ENCODE measurements around the gene RHBDL1.

Gene RHBDL1

DNA sequence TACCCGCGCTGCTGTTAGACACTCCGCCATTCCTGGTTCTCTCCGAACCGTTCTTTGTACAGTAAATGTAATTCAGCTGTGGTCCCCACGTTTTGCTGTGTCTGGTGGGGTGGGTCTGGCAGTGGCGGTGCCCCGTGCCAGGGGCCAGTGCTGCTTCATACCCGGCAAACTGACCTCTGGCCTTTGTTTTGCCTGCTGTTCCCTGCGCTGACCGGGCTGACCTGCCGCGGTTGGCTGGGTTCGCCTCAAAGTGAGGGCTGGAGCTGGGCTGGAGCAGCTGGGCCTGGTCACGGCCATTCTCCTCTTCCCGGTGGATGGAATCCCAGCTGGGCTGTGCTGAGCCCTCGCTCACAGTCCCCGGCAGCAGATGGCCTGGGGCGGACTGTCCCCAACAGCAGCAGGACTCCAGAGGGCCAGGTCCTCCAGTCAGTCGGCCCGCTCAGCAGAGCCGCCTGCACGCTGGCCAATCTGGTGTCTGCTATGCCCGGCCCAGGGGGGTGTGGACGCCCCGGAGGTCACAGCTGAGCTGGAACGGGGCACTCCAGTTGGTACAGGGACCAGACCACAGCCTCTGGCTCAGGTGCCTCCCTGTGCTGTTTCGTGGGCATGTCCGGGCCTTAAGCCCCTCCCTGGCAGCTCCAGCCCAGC is 46.2 kb upstream of the RHBDL1 start:
- DNase-seq (ENCODE audit: low spot score): no peak
- no peak overlapping the region for H3K4me3 ChIP-seq
- H3K27ac ChIP-seq: no peak overlapping the region
- TF ChIP-seq, protein P1, sequence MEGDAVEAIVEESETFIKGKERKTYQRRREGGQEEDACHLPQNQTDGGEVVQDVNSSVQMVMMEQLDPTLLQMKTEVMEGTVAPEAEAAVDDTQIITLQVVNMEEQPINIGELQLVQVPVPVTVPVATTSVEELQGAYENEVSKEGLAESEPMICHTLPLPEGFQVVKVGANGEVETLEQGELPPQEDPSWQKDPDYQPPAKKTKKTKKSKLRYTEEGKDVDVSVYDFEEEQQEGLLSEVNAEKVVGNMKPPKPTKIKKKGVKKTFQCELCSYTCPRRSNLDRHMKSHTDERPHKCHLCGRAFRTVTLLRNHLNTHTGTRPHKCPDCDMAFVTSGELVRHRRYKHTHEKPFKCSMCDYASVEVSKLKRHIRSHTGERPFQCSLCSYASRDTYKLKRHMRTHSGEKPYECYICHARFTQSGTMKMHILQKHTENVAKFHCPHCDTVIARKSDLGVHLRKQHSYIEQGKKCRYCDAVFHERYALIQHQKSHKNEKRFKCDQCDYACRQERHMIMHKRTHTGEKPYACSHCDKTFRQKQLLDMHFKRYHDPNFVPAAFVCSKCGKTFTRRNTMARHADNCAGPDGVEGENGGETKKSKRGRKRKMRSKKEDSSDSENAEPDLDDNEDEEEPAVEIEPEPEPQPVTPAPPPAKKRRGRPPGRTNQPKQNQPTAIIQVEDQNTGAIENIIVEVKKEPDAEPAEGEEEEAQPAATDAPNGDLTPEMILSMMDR (IDR thresholded peaks at IDR 0.05): no peak

DNA sequence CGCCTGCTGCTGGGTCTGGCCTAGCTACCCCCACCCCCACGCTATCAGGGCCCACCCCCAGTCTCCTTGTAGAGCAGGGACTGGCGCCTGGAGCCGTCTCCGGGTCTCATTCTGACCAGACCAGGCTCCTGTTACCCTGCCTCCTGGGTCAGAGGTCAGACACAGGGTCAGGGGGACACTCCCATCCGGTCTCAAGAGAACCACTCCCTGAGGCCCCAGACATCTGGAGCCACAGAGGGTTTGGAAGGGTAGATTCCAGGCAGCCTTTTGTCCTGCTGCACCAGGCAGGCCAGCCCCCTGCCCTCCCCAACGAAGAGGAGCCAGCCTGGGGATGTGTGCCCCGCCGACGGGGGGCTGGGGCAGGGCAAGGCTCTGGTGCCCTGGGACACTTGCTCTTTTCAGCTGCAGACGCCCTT is 45.6 kb upstream of the RHBDL1 start:
- Histone ChIP-seq H3K27ac (no peak overlapping the region), H3K4me3 (no peak overlapping the region)
- TF ChIP-seq, protein P1 (IDR thresholded peaks at IDR 0.05): no peak
- DNase-seq (ENCODE audit: low spot score): no peak

DNA sequence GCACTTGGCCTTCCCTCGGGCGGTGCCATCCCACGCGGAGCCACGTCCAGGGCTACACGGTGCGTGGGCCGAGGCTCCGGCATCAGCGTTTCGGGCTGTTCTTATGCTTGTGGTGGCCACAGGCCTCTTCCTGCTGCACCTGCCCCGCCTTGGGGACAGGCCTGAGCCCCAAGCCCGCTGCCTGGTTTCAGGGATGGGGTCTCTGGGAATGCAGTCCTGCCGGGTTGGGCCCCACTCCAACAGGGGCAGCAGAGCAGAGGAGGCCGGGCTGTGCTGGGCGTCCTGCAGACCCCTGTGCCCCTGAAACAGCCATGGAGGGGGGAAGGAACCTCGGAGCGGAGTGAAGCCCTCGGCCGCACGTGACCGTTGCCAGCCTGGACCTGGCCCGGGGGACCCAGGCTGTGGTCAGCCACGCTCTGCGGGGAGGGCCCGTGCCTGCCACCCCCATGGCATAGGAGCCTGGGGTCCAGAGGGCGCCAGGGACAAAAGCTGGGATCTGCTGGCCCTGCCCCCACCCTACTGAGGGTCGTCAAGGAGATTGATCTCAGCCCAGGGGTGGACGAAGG is 45.1 kb upstream of the RHBDL1 start:
- H3K27ac ChIP-seq: no peak overlapping the region
- TF ChIP-seq, protein P1 (IDR thresholded peaks at IDR 0.05): no peak

DNA sequence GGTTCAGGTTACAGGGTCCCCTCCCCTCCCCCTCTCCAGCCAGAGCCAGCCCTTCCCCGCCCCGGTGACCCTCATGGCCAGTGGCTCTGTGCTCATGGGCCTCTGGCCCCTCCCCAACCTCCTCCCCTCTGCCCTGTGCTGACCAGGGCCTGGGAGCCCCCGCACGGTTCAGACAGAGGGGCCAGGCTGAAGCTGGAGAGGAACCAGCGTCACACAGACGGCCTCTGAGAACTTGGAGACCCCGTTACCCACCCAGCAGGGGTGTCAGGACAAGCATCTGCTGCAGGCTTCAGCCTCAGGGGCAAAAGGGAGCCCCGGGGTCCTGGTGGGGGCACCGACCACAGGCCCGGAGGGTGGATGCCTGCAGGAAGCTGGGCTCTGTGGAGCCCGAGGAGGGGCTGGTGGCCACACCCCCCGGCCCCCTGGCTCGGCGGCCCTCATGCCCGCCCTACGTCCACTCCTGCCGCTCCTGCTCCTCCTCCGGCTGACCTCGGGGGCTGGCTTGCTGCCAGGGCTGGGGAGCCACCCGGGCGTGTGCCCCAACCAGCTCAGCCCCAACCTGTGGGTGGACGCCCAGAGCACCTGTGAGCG is 44.6 kb upstream of the RHBDL1 start, which contains the start of gene WFIKKN1:
Gene WFIKKN1, plus strand, starts transcription at position 171 of the 591 bp plus-strand sequence. Its CDS starts 269 bp downstream, at position 440.
- H3K4me3 ChIP-seq: no peak within 1 kb of the TSS
- DNase-seq (ENCODE audit: low spot score): no peak
- TF ChIP-seq, protein P1 (IDR thresholded peaks at IDR 0.05): no peak
- H3K27ac ChIP-seq: no peak within 1 kb of the TSS

More for the DNA sequence above, 45.1 kb upstream of the RHBDL1 start:
- DNase-seq (ENCODE audit: low spot score): no peak
- no peak overlapping the region for H3K4me3 ChIP-seq

DNA sequence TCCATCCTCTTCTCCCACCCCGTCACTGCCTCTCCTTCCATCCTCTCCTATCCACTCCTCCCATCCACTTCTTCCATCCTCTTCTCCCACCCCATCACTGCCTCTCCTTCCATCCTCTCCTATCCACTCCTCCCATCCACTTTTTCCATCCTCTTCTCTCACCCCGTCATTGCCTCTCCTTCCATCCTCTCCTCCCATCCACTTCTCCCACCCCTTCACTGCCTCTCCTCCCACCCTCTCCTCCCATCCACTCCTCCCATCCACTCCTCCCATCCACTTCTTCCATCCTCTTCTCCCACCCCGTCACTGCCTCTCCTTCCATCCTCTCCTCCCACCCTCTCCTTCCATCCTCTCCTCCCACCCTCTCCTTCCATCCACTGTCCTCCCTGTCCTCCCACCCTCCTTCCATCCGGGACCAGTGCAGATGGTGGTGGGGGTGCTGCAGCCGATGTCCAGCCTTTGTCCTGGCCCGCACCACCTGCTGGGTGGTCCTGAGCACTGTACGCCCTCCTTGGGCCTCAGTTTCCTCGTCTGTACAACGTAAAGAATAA is 43.6 kb upstream of the RHBDL1 start:
- TF ChIP-seq, protein P1 (IDR thresholded peaks at IDR 0.05): no peak
- H3K27ac ChIP-seq: no peak overlapping the region
- DNase-seq (ENCODE audit: low spot score): no peak
- H3K4me3 ChIP-seq: no peak overlapping the region

DNA sequence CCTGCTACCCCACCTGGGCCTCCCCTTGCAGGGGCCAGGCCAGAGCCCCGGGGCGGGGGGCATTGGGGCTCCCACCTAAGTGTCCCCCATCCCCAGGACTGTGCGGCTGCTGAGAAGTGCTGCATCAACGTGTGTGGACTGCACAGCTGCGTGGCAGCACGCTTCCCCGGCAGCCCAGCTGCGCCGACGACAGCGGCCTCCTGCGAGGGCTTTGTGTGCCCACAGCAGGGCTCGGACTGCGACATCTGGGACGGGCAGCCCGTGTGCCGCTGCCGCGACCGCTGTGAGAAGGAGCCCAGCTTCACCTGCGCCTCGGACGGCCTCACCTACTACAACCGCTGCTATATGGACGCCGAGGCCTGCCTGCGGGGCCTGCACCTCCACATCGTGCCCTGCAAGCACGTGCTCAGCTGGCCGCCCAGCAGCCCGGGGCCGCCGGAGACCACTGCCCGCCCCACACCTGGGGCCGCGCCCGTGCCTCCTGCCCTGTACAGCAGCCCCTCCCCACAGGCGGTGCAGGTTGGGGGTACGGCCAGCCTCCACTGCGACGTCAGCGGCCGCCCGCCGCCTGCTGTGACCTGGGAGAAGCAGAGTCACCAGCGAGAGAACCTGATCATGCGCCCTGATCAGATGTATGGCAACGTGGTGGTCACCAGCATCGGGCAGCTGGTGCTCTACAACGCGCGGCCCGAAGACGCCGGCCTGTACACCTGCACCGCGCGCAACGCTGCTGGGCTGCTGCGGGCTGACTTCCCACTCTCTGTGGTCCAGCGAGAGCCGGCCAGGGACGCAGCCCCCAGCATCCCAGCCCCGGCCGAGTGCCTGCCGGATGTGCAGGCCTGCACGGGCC is 42.8 kb upstream of the RHBDL1 start:
- TF ChIP-seq, protein P1 (IDR thresholded peaks at IDR 0.05): no peak
- no peak overlapping the region for H3K4me3 ChIP-seq
- DNase-seq (ENCODE audit: low spot score): no peak
- H3K27ac ChIP-seq: no peak overlapping the region
